DMS79 treated with DMSO at 0.1 percent for 48 hours (cell line): Measurements from ENCODE around the gene NPW.
A peak's percentile ranks its signal among the peaks of the same experiment; 100 is the strongest.
"Not testable (repeated sequence)": the region's sequence is repeated elsewhere in the genome, so short reads cannot be mapped to it uniquely, and the experiment has no call there.

Source experiments
- DNase-seq: peaks from one replicate; lab custom pipeline; 2025; lab: John Stamatoyannopoulos, UW

NPW gene

DNA sequence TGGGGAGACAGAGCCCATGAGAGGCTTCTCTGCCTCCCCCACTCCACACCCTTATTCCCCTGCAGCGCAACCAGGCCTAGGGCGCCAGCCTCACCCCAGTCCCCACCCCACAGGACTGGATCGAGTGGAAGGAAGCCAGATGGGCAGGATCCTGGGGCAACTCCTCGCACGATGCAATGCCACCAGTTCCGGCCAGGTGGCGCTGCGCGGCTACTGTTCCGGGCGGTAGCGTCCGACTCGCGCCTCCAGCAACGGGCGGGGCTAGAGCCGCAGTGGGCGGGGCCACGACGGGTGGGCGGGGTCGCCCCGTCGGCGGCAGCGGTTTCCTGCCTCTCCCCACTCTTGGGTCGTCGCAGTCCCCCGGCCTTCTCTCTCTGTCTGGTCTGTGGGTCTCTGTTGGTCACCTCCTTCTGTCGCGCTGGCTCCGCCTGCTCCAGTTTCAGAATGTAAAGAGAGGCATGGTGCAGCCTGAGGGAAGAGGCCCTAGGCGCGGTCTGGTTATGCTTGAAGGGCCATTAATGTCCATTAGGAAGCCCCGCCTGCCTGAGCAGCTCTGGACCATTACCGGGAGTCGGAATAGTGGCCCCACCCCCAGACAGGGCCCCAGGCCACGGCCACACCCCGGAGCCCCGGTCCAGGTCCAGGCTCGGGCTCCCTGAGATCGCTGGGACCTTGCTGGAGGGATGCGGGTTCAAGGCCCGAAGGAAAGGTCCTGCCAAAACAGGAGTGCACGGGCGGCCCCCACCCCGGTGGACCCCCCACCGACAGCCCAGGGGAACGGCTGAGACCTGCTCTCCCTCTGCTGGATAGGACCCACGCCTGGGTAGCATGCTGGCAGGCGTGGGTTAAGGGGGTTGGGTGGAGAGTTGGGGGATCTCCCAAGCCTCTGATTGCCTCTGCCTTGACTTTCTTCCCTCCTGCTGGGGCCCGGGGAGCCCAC, 3.8 kb downstream of the NPW start:
- DNase-seq: peak; percentile 95

DNA sequence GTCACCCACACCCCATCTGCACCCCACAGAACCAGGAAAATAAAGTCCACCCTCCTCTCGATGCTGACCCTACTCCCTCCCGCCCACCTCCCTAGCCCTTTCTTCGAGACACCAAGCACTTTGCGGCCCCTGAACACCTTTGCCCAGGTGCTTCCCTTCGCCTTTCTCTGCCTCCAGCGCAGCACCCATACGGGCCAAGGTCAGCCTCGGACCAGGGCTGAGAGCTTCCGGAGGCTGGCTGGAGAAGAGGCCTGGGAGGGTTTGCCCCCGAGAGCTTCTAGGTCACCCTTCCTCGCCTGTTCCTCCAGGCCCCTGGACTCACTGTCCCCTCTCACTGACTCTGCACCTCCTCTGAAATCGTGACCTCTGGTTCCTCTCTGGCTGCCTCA, 4.4 kb downstream of the NPW start:
- DNase-seq: no peak

DNA sequence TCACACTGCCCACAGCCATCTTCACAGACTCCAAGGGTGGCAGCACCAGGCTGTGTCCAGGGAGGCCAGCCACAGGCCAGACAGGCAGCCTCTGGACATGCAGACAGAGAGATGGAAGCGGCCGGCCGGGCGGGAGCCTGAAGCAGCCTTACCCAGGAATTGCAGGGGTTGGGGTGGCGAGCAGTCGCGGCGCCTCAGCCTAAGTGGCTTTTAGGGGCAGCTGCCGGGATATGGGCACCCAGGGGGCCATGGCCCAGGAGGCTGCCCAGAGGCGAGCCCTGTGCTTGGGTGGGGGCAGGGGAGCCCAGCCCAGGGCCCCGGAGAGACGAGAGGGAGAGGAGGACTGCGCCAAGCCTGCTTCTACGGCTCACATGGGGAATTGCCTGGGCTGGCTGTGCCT, 5.7 kb downstream of the NPW start:
- DNase-seq: no peak

DNA sequence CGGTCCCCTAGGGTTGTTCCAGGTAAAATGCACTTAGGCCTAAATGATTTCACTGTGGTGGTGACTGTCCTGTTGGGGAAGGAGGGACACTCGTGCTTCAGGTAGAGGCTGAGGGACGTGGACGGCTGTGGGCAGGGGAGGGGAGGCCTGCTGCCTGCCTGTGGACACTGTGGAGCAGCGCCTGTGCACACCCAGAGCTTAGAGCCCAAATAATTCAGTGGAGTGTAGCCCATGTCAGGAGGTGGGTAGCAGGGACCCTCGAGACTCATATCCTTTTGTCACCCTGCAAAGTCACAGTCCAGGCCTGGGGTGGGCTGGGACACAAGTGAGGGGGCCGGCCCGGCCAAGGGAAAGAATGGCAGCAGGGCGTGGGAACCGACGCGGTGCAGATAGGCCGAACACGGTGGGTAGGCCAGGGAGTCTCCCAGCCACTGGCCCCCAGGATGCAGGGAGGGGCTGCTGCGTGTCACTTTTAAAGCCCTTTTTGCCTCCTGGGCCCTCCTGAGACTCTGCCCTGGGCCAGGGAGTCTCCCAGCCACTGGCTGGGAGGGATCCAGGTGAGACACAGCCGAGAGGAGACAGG, 6.4 kb downstream of the NPW start:
- no peak for DNase-seq

DNA sequence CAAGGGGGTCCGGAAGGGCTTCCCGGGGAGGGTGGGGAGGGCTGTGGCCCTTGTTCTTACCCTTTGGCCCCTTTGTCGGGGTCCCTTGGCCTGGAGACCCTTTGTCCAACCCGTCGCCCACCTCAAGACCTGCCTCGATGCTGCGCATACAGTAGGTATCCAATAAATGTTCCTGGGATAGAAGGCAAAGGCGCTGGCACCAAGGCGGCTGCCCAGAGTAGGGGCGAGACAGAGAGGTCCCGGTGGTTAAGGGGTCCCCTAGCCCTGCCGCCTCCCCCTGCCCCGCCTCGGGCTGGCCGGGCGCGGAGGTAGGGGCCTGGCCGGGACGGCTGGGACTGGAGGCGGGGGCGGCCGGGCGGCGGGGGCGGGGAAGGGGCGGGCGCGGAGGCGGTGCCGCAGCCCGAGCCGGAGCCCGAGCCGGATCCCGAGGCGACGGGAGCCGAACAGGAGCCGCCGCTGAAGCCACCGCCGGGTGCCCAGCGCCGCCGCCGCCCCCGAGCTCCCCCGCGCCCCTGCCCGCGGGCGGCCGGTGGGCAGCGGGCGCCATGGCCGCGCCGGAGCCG, 7.0 kb downstream of the NPW start, which contains the start of gene NHERF2:
TSS of gene NHERF2 (plus strand) at position 442 of the 563 bp plus-strand sequence. CDS start at position 546, 104 bp downstream.
- DNase-seq: no peak

DNA sequence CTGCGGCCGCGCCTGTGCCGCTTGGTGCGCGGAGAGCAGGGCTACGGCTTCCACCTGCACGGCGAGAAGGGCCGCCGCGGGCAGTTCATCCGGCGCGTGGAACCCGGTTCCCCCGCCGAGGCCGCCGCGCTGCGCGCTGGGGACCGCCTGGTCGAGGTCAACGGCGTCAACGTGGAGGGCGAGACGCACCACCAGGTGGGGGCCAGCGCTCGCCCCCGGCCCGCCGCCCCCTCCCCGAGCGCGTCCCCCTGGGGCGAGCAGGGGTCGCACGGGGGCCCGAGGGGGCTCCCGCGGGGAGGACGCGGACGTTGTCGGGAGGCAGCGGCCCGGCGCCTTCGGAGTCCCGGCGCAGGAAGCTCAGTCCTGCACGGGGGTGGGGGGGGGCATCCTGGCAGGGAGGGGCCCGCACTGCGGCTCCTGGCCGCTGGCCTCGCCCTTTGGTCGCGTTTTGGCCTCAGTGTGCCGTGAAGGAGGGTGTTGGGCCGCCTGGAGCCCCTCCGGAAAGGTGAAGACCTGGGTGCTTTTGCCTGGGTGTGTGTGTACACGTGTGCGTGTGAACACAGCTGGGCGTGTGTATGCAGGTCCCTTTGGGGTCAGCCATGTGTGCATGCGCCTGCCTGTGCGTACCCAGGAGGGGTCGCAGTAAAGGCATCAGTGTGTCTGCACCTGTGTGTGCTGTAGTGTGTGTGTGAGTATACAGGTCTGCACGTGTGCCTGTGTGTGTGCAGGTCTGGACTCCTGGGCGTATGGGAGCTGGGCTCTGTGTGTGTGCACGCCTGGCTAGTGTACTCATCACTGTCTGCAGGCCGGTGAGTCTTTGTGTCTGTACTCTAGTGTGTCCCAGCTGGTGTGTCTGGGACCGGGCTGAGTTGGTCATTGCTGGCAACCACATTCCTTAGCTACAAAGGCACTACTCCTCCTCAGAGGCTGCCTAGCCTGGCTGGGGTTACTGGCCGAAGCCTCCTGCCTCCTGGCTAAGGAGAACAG, 7.7 kb downstream of the NPW start:
- DNase-seq: no peak

DNA sequence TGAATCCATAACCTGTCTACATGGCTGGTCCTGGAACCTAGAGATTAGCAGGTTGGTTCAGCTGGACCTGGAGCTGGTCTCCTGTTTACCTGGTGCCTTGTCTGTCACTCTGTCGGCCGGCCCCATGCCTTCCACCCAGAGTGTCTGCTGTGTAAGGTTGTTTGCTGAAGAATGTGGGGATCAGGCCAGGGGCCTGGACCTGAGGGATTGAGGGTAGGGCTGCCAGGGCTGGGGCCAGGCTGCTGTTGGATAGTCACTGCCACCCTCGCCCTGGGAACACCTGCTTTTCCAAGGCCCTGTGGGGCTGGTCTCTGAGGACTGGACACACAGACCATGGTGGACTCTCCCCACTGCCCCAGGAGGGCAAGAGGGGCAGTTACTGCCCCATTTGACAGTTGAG, 8.6 kb downstream of the NPW start:
- no peak for DNase-seq

DNA sequence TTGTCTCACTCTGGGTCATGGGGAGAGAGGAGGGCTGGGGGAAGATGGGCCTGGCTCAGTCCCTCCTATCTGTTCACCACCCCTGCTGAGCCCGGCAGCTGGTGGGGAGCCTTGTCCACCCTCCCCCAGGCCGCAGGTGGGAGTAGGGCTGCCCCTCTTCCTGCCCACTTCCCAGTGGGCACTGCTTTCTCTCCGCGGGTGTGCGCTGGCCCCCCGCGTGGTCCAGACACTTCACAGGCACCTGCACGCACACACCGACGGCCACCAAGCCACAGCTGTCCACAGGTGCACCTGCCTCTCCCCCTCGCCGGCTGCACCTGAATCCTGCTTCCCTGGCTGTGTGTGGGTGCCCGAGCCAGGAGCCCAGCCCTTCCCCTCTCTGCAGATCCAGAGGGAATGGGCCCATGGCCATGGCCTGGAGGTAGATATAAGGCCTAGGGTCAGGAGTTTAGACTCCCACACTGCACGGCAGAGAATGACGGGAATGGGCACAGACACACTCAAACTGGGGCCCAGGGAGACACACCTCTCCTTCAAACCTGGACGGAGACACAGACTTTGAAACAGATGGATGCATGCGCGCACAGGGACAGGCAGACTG, 9.1 kb downstream of the NPW start:
- no peak for DNase-seq

DNA sequence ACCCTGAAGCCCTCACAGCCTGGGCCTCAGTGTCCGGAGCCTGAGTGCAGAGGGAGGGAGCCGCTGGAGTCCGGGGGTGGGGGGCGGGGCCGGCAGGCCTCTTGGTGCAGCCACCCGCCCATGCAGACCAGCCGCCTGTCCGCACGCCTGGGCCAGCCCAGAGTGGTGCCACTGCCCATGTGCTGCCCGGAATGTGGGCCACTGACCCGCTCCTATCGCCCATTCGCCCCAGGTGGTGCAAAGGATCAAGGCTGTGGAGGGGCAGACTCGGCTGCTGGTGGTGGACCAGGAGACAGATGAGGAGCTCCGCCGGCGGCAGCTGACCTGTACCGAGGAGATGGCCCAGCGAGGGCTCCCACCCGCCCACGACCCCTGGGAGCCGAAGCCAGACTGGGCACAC, 9.8 kb downstream of the NPW start:
- DNase-seq: no peak

DNA sequence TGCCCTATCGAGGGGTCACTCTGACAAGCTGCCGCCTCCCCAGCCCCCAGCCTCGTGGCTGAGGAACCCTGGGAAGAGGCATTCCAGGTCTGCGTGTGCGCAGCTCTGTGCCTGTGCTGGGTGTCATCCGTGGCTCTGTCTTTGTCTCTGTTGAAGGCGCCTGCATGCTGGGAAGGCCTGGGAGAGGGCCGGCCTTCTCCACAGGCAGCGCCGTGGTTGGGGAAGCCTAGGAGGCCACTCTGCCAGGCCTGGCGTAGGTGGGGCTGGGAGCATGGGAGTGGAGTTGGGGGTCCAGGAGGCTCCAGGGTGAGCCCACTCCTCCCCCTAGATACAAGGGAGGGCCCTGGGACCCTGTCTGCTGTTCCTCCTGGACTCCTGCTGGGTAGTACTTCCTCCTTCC, 10.5 kb downstream of the NPW start:
- no peak for DNase-seq

DNA sequence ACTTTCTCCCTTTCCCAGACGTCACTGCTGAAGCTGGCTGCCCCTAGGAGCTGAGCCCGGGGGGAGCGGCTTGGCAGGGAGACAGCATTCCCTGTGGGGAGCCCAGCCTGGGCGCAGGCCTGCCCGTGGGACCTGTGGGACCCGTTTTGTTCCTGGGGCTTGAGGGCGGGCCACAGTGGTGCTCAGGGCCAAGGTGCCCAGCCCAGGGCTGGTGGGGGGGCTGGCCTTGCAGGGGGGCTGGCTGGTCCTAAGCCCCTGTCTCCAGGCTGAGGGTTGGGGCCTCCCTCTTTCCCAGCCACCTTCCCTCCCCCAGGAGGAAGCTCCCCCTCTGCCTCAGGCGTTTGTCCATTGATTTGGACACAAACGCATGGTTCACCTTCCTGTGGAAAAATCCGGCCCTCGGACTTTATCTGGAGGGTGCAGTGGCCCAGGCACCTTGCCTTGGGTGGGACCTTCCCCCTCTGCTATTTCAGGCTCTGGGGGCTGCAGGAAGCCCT, 11.5 kb downstream of the NPW start:
- DNase-seq: no peak

DNA sequence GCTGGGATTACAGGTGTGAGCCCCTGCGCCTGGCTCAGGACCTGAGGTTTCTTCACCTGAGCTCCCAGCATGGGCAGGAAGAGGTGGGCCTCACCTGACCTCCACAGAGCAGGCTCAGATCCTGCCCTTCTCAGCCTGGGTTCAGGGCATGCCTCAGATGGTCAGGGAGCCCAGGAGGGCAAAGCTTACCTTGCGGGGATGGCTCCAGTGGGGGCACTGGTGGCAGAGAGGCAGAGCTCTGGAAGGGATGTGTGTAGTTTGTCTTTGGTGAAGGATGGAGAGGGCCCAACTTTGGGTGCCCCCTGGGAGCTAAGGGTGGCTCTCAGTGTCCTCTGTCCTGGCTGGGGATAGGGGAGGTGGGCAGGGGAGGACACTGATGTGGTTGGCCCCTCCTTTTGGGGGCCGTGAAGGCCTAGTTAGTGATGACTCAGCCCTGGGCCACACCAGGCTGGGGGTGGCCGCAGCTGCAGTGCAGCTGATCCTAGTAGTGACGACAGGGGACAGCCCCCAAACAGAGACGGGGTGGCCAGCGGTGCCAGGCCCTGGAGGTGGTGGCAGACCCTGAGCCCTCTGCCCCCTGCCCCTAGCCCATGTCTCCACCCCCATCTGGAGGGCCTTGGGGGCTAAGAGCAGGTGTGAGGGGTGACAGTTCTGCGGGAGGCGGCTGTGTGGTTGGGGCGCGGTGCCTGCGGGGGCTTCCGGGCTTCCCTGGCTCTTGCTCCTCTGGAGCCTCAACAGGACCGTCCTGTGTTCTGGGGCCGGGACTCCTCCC, 12.9 kb downstream of the NPW start:
- DNase-seq: no peak

DNA sequence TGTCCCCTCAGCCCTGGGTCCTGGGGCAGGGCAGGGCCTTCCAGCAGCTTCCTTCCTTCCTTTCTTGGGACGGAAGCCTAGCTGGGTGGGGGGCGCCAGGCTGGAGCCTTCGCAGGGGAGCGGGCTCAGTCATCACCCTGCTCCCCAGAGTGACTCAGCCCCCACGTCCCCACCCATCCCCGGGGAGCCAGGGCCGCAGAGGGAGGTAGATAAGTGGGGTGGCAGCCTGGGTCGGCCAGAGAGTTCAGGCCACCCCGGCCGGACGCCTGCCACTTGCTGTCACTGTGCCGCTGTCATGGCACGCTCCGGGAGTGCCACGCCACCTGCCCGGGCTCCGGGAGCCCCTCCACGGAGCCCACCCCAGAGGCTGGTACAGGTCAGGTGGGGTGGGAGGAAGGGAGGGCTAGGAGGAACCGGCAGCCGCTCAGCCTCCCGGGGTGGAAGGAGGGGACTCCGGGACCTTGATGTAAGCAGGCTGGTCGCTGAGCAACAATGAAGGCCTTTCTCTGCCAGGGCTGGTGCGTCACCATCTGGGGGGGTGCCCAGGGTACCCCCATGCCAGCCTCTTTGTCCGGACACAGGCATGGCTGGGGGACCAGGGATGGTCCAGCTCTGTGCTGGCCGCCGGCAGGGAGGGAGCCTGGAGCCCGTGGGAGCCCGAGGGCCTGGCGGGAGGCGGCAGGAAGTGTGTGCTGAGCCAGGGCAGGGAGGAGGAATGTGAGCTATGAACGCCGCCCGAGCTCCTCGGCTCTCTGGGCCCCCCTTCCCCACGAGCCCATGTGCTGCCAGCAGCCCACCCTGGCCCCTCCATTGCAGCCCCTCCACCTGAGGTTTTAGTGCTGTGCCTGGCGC, 13.7 kb downstream of the NPW start:
- DNase-seq: no peak

DNA sequence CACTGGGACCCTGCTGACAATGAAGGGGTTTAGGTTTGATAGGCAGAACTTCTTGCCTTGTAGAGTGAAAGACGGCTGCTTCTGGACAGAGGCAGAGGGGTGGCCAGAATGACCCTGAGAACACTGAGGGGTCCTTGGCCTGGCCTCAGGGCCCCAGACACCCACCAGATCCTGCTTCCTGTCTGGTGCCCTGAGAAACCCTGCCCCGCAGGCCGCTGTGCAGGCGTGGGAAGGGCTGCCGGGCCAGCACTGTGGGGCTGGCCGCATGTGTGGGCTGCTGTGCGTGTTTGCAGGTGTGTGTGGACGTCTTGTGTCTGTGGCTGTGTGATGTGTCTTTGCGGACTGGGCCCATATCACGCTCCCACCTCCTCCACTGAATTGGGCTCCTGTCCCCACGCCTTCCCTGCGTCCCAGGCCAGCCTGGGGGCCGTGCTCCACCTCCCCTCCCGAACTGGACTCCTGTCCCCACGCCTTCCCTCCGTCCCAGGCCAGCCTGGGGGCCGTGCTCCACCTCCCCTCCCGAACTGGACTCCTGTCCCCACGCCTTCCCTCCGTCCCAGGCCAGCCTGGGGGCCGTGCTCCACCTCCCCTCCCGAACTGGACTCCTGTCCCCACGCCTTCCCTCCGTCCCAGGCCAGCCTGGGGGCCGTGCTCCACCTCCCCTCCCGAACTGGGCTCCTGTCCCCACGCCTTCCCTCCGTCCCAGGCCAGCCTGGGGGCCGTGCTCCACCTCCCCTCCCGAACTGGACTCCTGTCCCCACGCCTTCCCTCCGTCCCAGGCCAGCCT, 14.5 kb downstream of the NPW start:
- DNase-seq: not testable (repeated sequence)

DNA sequence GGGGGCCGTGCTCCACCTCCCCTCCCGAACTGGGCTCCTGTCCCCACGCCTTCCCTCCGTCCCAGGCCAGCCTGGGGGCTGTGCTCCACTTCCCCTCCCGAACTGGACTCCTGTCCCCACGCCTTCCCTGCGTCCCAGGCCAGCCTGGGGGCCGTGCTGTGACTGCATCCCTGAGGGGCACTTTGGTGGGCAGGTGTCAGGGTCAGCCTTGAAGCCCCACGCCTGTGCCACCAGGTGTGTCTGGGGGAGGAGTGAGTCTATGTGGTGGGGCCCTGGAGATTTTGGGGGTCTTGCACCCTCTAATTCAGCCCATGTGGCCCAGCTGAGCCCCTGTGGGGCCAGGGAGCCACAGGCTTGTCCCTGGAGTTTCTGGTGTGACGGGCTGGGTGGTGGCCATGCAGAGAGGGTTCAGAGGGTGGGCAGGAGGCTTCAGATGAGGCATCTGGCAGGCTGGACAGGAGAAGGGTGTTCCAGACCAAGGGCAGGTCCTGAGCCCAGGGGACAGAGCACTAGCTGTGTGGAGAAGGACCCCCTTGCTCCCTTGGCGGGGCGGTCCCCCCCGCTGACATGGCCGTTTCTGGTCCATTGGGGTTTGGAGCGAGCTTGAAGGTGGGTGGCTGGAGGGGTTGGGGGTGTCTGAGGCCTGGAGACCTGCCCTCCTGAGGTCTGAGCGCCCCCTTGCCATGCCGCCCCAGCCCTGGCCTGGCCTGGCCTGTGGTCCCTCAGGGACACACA, 15.3 kb downstream of the NPW start:
- DNase-seq: no peak

DNA sequence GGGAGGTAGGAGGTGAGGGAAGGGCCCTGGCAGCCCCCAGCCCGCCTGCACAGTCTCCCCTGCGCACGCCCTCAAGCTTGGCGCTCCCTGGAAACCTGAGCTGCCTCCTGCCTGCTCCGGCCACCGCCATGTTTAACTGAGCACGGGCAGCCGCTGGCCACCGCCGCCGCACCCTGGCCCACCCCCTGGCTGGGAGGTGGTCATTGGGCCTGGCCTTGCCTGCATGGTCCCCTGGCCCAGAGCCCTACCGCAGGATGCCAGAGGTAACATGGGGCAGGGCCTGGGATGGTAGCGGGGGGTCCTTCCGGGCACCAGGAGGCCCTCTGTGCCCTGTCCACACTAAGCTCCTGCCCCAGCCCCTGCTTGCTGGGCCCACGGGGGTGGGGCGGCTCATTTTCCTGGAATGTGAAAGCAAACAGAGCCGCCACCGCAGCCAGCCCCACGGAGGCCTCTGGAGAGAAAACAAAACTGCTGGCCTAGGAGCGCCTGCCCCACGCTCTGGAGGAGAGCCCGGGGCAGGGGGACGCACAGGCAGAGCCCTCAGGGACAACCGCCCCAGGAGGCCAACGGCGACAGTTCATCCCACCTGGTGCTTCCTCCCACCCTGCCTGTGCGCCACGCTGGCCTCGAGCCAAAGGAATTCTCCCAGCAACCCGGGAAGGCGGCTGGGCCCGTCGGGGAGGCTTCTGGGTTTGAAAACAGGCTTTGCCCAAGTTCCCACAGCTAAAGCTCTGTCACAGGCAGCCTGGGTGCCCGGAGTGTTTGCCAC, 16.0 kb downstream of the NPW start:
- DNase-seq: no peak
